CD4-positive, alpha-beta T cell treated with Interleukin-4 for 4 hours (primary cell): ENCODE results near the gene ASB1.

Experiments used
- DNase-seq: peaks from one replicate; pipeline ENCODE4 v3.0.0-alpha.2; 2020

Gene ASB1

GRCh38 chr2:238426568-238427434 lies at the start of gene ASB1:
Gene ASB1 (plus strand): TSS chr2:238426927. CDS start chr2:238427071, 144 bp downstream.
- peak; percentile 68 for DNase-seq

- no peak for DNase-seq
Measured at GRCh38 chr2:238378230-238379095, 48.3 kb upstream of the ASB1 start.

GRCh38 chr2:238379096-238379810 lies 47.5 kb upstream of the ASB1 start:
- DNase-seq = peak; percentile 27

GRCh38 chr2:238380336-238380735 lies 46.4 kb upstream of the ASB1 start:
- no peak for DNase-seq

GRCh38 chr2:238380785-238381184 lies 45.9 kb upstream of the ASB1 start:
- DNase-seq = no peak

- no peak for DNase-seq
Measured at GRCh38 chr2:238381341-238382115, 45.2 kb upstream of the ASB1 start.

GRCh38 chr2:238382381-238382781 lies 44.3 kb upstream of the ASB1 start:
- no peak for DNase-seq

GRCh38 chr2:238383135-238383534 lies 43.6 kb upstream of the ASB1 start:
- DNase-seq = no peak

GRCh38 chr2:238383743-238384380 lies 42.9 kb upstream of the ASB1 start:
- no peak for DNase-seq

GRCh38 chr2:238387332-238387731 lies 39.4 kb upstream of the ASB1 start:
- DNase-seq = no peak

- no peak for DNase-seq
Measured at GRCh38 chr2:238388794-238389193, 37.9 kb upstream of the ASB1 start.

- DNase-seq = no peak
Measured at GRCh38 chr2:238389988-238390589, 36.6 kb upstream of the ASB1 start.

- no peak for DNase-seq
Measured at GRCh38 chr2:238391042-238391689, 35.6 kb upstream of the ASB1 start.

GRCh38 chr2:238396663-238397062 lies 30.1 kb upstream of the ASB1 start:
- no peak for DNase-seq

GRCh38 chr2:238397356-238397755 lies 29.4 kb upstream of the ASB1 start:
- DNase-seq = no peak

- no peak for DNase-seq
Measured at GRCh38 chr2:238398577-238398976, 28.1 kb upstream of the ASB1 start.

- DNase-seq = no peak
Measured at GRCh38 chr2:238399094-238399493, 27.6 kb upstream of the ASB1 start.

- no peak for DNase-seq
Measured at GRCh38 chr2:238401551-238401950, 25.2 kb upstream of the ASB1 start.

GRCh38 chr2:238403632-238404405 lies 22.9 kb upstream of the ASB1 start:
- DNase-seq = no peak
